Hepatocyte (in vitro differentiated cells): ENCODE measurements around the gene EMCN.

Source experiments
- EZH2 ChIP-seq: fragments of 200-600 bp; sonication (generic); IDR thresholded peaks from 2 replicates; pipeline ENCODE4 v1.6.1; 2016; ENCODE audit warnings: antibody characterized with exemption, mild to moderate bottlenecking, borderline replicate concordance
- EZH2phosphoT487 ChIP-seq: fragments of 200-600 bp; sonication (generic); IDR thresholded peaks from one replicate; pipeline ENCODE4 v1.6.1; 2018; ENCODE audit warnings: antibody characterized with exemption, mild to moderate bottlenecking, low read depth, moderate library complexity; ENCODE audit not compliant: unreplicated experiment, severe bottlenecking
- TF ChIP-seq, protein P1 (sequence below): fragments of 200-600 bp; sonication (generic); IDR thresholded peaks from 2 replicates; pipeline ENCODE4 v1.5.1; 2016; ENCODE audit warnings: antibody characterized with exemption, mild to moderate bottlenecking; ENCODE audit not compliant: poor library complexity

DNA sequence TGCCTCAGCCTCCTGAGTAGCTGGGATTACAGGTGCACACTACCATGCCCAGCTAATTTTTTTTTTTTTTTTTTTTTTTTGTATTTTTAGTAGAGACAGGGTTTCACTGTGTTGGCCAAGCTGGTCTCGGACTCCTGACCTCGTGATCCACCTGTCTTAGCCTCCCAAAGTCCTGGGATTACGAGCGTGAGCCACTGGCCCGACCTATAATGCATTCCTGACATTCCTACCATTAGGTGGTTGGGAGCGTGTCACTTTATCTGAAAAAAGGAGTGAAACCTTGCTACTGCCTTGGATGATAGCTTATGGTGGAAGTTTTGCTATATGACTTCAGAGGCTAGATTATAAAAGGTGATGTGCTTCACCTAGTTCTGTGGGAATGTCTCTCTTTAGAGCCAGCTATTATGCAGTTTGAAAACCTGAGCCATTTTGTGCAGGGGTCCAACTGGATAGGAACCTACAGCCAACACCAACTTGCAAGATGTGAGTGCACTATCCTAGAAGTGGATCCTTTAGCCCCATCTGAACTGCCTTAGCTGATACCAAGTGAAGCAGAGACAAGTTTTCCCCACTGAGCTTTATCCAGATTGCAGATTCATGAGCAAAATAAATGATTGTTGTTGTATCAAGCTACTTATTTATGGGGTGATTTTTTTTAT, 29.8 kb upstream of the EMCN start:
- TF ChIP-seq, protein P1, sequence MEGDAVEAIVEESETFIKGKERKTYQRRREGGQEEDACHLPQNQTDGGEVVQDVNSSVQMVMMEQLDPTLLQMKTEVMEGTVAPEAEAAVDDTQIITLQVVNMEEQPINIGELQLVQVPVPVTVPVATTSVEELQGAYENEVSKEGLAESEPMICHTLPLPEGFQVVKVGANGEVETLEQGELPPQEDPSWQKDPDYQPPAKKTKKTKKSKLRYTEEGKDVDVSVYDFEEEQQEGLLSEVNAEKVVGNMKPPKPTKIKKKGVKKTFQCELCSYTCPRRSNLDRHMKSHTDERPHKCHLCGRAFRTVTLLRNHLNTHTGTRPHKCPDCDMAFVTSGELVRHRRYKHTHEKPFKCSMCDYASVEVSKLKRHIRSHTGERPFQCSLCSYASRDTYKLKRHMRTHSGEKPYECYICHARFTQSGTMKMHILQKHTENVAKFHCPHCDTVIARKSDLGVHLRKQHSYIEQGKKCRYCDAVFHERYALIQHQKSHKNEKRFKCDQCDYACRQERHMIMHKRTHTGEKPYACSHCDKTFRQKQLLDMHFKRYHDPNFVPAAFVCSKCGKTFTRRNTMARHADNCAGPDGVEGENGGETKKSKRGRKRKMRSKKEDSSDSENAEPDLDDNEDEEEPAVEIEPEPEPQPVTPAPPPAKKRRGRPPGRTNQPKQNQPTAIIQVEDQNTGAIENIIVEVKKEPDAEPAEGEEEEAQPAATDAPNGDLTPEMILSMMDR: no peak
- no peak for TF ChIP-seq EZH2phosphoT487
- TF ChIP-seq EZH2: no peak
